ENCODE results near the gene CELSR3. TPM values are rescaled to one million over a fixed set of nuclear protein-coding genes. Genes with fewer than 3 reads are reported as not detected.

Gene CELSR3
- total RNA-seq, 1 donor, result 1.4 TPM

DNA sequence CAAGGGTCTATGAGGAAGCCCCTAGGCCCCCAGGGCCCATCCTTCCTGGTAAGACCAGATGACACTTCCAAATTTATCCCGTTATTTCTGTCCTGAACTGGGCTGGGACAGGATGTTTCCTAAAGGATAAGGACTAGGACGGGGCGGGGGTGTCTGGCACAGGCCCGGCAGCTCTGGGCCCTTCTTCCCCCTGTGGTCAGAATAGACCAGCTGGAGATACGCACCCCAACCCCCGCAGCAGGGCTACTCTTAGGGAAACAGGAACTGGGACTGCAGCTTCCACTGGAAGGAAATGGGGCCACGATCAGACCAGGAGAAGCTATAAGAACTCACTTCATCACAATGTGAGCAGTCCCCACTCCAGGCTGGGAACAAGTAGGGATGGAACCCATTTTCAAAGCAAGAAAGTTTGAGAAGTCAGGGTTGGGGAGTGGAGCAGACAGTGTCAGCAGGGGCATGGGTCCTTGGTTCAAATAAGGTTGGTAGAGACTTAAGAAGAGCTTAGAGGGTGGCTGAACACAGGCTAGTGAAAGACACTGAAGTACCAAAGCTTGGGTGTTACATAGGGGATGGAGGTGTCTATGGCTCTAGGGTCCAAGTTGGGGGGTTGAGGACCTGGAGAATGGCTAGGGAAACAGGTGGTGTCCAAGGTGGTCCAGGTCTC lies 21.9 kb upstream of the CELSR3 start:
- Histone ChIP-seq H3K36me3 (ENCODE audit: insufficient read depth, low read length) (peaks cover 52% of the 10 kb centered on the region), H3K4me1 (ENCODE audit: insufficient read depth, low read length) (peaks cover 21% of the 10 kb centered on the region), H4K20me1 (ENCODE audit: insufficient read depth, low read length) (peaks cover 19% of the 10 kb centered on the region), H3K4me3 (ENCODE audit: insufficient read depth, low read length) (peak overlapping the region; percentile 96), H3K27ac (ENCODE audit: low read depth, low read length) (peak overlapping the region; percentile 0), H3K4me2 (ENCODE audit: insufficient read depth, low read length) (peak overlapping the region; percentile 99), H2AFZ (ENCODE audit: low read length) (no peak overlapping the region), H3K9me3 (ENCODE audit: low read depth, low read length) (no peaks in the 10 kb centered on the region), H3K27me3 (ENCODE audit: insufficient read depth, low read length) (no peaks in the 10 kb centered on the region), H3K79me2 (ENCODE audit: insufficient read depth, low read length) (peaks cover 28% of the 10 kb centered on the region)
- TF ChIP-seq CTCF (IDR thresholded peaks at IDR 0.05; ENCODE audit: extremely low read depth, low read depth, low read length), result no peak
- DNase-seq (ENCODE audit: insufficient read length, low spot score, missing footprints), result peak; percentile 94

- Histone ChIP-seq H3K4me2 (ENCODE audit: insufficient read depth, low read length) (peak overlapping the region; percentile 99), H3K27ac (ENCODE audit: low read depth, low read length) (no peak overlapping the region), H3K27me3 (ENCODE audit: insufficient read depth, low read length) (no peaks in the 10 kb centered on the region), H4K20me1 (ENCODE audit: insufficient read depth, low read length) (peaks cover 17% of the 10 kb centered on the region), H3K36me3 (ENCODE audit: insufficient read depth, low read length) (peaks cover 49% of the 10 kb centered on the region), H3K79me2 (ENCODE audit: insufficient read depth, low read length) (peaks cover 24% of the 10 kb centered on the region), H3K9me3 (ENCODE audit: low read depth, low read length) (no peaks in the 10 kb centered on the region), H3K4me3 (ENCODE audit: insufficient read depth, low read length) (peak overlapping the region; percentile 96), H3K4me1 (ENCODE audit: insufficient read depth, low read length) (peaks cover 21% of the 10 kb centered on the region), H2AFZ (ENCODE audit: low read length) (no peak overlapping the region)
- DNase-seq (ENCODE audit: insufficient read length, low spot score, missing footprints), result peak; percentile 84
- no peak for TF ChIP-seq CTCF (IDR thresholded peaks at IDR 0.05; ENCODE audit: extremely low read depth, low read depth, low read length)
Observed at GRCh38 chr3:48684054-48684349, 21.3 kb upstream of the CELSR3 start.

- H3K4me3 ChIP-seq (ENCODE audit: insufficient read depth, low read length), result no peak overlapping the region
- no peaks in the 10 kb centered on the region for H3K27me3 ChIP-seq (ENCODE audit: insufficient read depth, low read length)
- DNase-seq (ENCODE audit: insufficient read length, low spot score, missing footprints), result peak; percentile 52
- peaks cover 24% of the 10 kb centered on the region for H3K79me2 ChIP-seq (ENCODE audit: insufficient read depth, low read length)
- H3K36me3 ChIP-seq (ENCODE audit: insufficient read depth, low read length), result peaks cover 45% of the 10 kb centered on the region
- no peaks in the 10 kb centered on the region for H3K9me3 ChIP-seq (ENCODE audit: low read depth, low read length)
- H3K4me2 ChIP-seq (ENCODE audit: insufficient read depth, low read length), result no peak overlapping the region
- H2AFZ ChIP-seq (ENCODE audit: low read length), result no peak overlapping the region
- H4K20me1 ChIP-seq (ENCODE audit: insufficient read depth, low read length), result peaks cover 7% of the 10 kb centered on the region
- no peak for TF ChIP-seq CTCF (IDR thresholded peaks at IDR 0.05; ENCODE audit: extremely low read depth, low read depth, low read length)
- H3K4me1 ChIP-seq (ENCODE audit: insufficient read depth, low read length), result peaks cover 25% of the 10 kb centered on the region
- H3K27ac ChIP-seq (ENCODE audit: low read depth, low read length), result no peak overlapping the region
Observed at GRCh38 chr3:48682786-48683185, 20.1 kb upstream of the CELSR3 start.

- Histone ChIP-seq H3K4me2 (ENCODE audit: insufficient read depth, low read length) (no peak overlapping the region), H3K27me3 (ENCODE audit: insufficient read depth, low read length) (no peaks in the 10 kb centered on the region), H2AFZ (ENCODE audit: low read length) (no peak overlapping the region), H3K4me3 (ENCODE audit: insufficient read depth, low read length) (no peak overlapping the region), H3K27ac (ENCODE audit: low read depth, low read length) (no peak overlapping the region), H3K79me2 (ENCODE audit: insufficient read depth, low read length) (peaks cover 24% of the 10 kb centered on the region), H4K20me1 (ENCODE audit: insufficient read depth, low read length) (peaks cover 7% of the 10 kb centered on the region), H3K36me3 (ENCODE audit: insufficient read depth, low read length) (peaks cover 39% of the 10 kb centered on the region), H3K9me3 (ENCODE audit: low read depth, low read length) (no peaks in the 10 kb centered on the region), H3K4me1 (ENCODE audit: insufficient read depth, low read length) (peaks cover 25% of the 10 kb centered on the region)
- TF ChIP-seq CTCF (IDR thresholded peaks at IDR 0.05; ENCODE audit: extremely low read depth, low read depth, low read length), result no peak
- peak; percentile 77 for DNase-seq (ENCODE audit: insufficient read length, low spot score, missing footprints)
Observed at GRCh38 chr3:48681974-48682610, 19.4 kb upstream of the CELSR3 start.
